Measurements from ENCODE around the gene RAD52.

GRCh38 chr12:913919-914698 lies 35.4 kb downstream of the RAD52 start:
- no peak for TF ChIP-seq POLR2A (IDR thresholded peaks at IDR 0.05)
- no peak for TF ChIP-seq CTCF (IDR thresholded peaks at IDR 0.05)

Data from body of pancreas (tissue), 4 donors.